DOHH2 (cell line): ENCODE data around the gene KLF8.

Source experiments
- CTCF ChIP-seq: fragments of 200-600 bp; sonication (generic); IDR thresholded peaks from one replicate; pipeline ENCODE4 v1.5.1; 2014; ENCODE audit warnings: antibody characterized with exemption, mild to moderate bottlenecking, low read depth, low read length; ENCODE audit not compliant: poor library complexity, severe bottlenecking
- EZH2phosphoT487 ChIP-seq: fragments of 200-600 bp; sonication (generic); IDR thresholded peaks from 2 replicates; pipeline ENCODE4 v1.6.1; 2017; ENCODE audit warnings: borderline replicate concordance, mild to moderate bottlenecking, antibody characterized with exemption, low read length, moderate library complexity, mixed read lengths

- TF ChIP-seq CTCF: no peak
- TF ChIP-seq EZH2phosphoT487: no peak
Measured at GRCh38 chrX:56233100-56233499, 944 bp downstream of the KLF8 start.
